Measurements from ENCODE around the gene SHROOM3.
"Not testable (repeated sequence)": the region's sequence is repeated elsewhere in the genome, so short reads cannot be mapped to it uniquely, and the experiment has no call there.

Gene SHROOM3

DNA sequence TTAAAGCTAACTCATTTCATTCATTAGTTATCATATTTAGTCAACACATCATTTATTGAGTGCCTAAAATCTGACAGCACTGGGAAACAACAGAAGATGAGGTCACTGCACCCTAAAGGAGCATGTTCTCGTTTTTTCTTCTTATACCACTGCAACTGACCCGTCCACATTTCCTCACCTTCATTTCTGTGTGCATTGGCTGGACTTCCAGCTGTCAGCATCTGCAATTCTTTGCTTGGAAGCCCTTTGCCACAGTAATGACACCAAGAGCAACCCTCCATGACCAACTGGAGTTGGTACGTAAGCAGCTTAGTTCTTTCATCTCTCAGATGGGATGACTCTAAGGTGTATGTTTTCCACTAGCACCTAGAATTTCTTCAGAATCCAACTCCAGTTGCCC is 13.2 kb downstream of the SHROOM3 start:
- TF ChIP-seq, protein P1, sequence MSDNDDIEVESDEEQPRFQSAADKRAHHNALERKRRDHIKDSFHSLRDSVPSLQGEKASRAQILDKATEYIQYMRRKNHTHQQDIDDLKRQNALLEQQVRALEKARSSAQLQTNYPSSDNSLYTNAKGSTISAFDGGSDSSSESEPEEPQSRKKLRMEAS (IDR thresholded peaks at IDR 0.05; ENCODE audit: low read depth, low read length): no peak
- no peak for TF ChIP-seq POLR2A (IDR thresholded peaks at IDR 0.05; ENCODE audit: extremely low read depth, insufficient read length)
- TF ChIP-seq MYC (IDR thresholded peaks at IDR 0.05; ENCODE audit: low read depth, low read length): no peak
- TF ChIP-seq, protein P2, sequence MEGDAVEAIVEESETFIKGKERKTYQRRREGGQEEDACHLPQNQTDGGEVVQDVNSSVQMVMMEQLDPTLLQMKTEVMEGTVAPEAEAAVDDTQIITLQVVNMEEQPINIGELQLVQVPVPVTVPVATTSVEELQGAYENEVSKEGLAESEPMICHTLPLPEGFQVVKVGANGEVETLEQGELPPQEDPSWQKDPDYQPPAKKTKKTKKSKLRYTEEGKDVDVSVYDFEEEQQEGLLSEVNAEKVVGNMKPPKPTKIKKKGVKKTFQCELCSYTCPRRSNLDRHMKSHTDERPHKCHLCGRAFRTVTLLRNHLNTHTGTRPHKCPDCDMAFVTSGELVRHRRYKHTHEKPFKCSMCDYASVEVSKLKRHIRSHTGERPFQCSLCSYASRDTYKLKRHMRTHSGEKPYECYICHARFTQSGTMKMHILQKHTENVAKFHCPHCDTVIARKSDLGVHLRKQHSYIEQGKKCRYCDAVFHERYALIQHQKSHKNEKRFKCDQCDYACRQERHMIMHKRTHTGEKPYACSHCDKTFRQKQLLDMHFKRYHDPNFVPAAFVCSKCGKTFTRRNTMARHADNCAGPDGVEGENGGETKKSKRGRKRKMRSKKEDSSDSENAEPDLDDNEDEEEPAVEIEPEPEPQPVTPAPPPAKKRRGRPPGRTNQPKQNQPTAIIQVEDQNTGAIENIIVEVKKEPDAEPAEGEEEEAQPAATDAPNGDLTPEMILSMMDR (IDR thresholded peaks at IDR 0.05; ENCODE audit: low read depth, low read length): no peak
- no peak for DNase-seq (ENCODE audit: low read depth)
- H3K4me3 ChIP-seq (ENCODE audit: low read depth, low read length): no peak overlapping the region

DNA sequence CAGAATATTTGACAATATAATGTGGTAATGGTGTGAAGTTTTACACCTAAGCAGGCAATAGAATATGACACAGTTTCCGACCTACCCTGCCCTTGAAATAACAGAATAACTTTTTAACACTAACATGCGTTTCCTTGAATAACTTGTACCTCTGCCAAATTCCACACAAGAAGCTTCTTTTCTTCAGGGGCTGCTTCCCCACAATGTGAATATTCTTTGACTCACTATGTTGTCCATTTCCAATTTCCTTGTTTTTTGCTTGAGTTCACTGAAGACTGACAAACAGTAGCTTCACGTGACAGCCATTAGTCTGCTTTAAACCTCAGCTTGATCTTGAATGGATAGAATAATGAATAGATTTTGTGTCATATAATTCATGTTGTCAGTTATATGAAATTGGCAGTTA is 14.3 kb downstream of the SHROOM3 start:
- no peak overlapping the region for H3K4me3 ChIP-seq (ENCODE audit: low read depth, low read length)
- TF ChIP-seq POLR2A (IDR thresholded peaks at IDR 0.05; ENCODE audit: extremely low read depth, insufficient read length) (no peak), MYC (IDR thresholded peaks at IDR 0.05; ENCODE audit: low read depth, low read length) (no peak)
- TF ChIP-seq, protein P2 (IDR thresholded peaks at IDR 0.05; ENCODE audit: low read depth, low read length): no peak
- TF ChIP-seq, protein P1 (IDR thresholded peaks at IDR 0.05; ENCODE audit: low read depth, low read length): no peak
- no peak for DNase-seq (ENCODE audit: low read depth)

DNA sequence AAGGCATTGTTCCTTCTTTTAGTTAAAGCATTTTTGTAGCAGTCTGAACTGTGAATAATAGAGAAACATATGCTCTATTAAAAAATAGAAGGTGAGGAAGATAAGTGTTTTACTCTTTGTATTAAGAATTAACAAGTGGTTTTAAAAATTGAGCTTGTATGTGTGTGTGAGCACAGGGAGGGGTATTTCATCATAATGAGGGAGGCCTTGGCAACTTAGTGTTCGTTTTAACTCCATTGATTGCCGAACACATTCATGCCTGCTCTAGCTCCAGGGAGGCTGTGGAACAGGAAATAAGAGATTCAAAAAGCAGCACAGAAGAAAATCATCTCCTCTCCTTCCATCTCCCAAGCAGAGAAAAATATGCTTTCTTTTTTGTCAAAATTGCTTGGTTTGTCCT is 14.8 kb downstream of the SHROOM3 start:
- DNase-seq (ENCODE audit: low read depth): no peak
- no peak overlapping the region for H3K4me3 ChIP-seq (ENCODE audit: low read depth, low read length)
- TF ChIP-seq, protein P1 (IDR thresholded peaks at IDR 0.05; ENCODE audit: low read depth, low read length): no peak
- TF ChIP-seq MYC (IDR thresholded peaks at IDR 0.05; ENCODE audit: low read depth, low read length) (no peak), POLR2A (IDR thresholded peaks at IDR 0.05; ENCODE audit: extremely low read depth, insufficient read length) (no peak)
- TF ChIP-seq, protein P2 (IDR thresholded peaks at IDR 0.05; ENCODE audit: low read depth, low read length): no peak

DNA sequence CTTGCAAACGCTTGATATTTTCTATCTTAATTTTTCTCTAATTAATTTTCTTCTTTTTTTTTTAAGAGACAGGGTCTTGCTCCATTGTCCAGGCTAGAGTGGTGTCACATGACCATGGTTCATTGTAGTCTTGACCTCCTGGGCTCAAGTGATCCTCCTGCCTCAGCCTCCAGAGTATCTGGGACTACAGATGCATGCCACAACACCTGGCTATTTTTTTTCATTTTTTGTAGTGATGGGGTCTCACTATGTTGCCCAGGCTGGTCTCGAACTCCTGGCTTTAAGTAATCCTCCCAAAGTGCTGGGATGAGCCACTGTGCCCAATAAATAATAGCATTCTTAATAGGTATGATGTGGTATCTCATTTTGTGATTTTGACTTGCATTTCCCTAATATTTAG is 18.2 kb downstream of the SHROOM3 start:
- H3K4me3 ChIP-seq (ENCODE audit: low read depth, low read length): no peak overlapping the region
- TF ChIP-seq, protein P1 (IDR thresholded peaks at IDR 0.05; ENCODE audit: low read depth, low read length): no peak
- TF ChIP-seq POLR2A (IDR thresholded peaks at IDR 0.05; ENCODE audit: extremely low read depth, insufficient read length) (no peak), MYC (IDR thresholded peaks at IDR 0.05; ENCODE audit: low read depth, low read length) (no peak)
- TF ChIP-seq, protein P2 (IDR thresholded peaks at IDR 0.05; ENCODE audit: low read depth, low read length): no peak
- DNase-seq (ENCODE audit: low read depth): no peak

DNA sequence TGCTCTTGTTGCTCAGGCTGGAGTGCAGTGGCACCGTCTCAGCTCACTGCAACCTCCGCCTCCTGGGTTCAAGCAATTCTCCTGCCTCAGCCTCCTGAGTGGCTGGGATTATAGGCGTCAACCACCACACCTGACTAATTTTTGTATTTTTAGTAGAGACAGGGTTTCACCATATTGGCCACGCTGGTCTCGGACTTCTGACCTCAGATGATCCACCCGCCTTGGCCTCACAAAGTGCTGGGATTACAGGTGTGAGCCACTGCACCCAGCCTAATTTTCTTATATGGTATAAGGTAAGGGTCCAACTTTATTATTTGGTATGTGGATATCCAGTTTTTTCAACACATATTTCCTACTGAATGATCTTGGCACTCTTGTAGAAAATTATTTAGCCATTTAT is 19.0 kb downstream of the SHROOM3 start:
- not testable (repeated sequence) for H3K4me3 ChIP-seq (ENCODE audit: low read depth, low read length); DNase-seq (ENCODE audit: low read depth)

DNA sequence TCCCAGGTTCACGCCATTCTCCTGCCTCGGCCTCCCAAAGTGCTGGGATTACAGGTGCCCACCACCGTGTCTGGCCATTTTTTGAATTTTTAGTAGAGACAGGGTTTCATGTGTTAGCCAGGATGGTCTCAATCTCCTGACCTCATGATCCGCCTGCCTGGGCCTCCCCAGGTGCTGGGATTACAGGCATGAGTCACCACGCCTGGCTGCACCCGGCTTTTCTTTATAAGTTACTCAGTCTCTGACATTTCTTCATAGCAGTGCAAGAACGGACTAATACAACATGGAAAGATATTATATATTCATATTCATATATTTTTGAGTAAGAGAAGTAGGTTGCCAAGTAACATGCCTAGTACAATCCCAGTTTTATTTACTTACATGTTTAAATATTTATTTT is 22.9 kb downstream of the SHROOM3 start:
- H3K4me3 ChIP-seq (ENCODE audit: low read depth, low read length): no peak overlapping the region
- DNase-seq (ENCODE audit: low read depth): no peak
- TF ChIP-seq POLR2A (IDR thresholded peaks at IDR 0.05; ENCODE audit: extremely low read depth, insufficient read length): no peak
- TF ChIP-seq, protein P1 (IDR thresholded peaks at IDR 0.05; ENCODE audit: low read depth, low read length): no peak
- TF ChIP-seq, protein P2 (IDR thresholded peaks at IDR 0.05; ENCODE audit: low read depth, low read length): no peak
- TF ChIP-seq MYC (IDR thresholded peaks at IDR 0.05; ENCODE audit: low read depth, low read length): no peak

Data from NB4 (cell line).